Type B pancreatic cell (in vitro differentiated cells): Measurements from ENCODE around the gene NTM. TPM values are rescaled to one million over a fixed set of nuclear protein-coding genes. Genes with fewer than 3 reads are reported as not detected.

Experiments used
- DNase-seq: peaks from one replicate; pipeline ENCODE4 v3.0.0; 2021; ENCODE audit warnings: mixed read lengths; ENCODE audit not compliant: unreplicated experiment; ENCODE audit errors: extremely low spot score
- H3K27ac Mint-ChIP-seq: 2 replicates; pipeline ENCODE4 v1.8.0; 2021; ENCODE audit warnings: mild to moderate bottlenecking, mixed read lengths
- H3K27me3 Mint-ChIP-seq: 2 replicates; pipeline ENCODE4 v1.8.0; 2021; ENCODE audit warnings: mixed read lengths
- H3K36me3 Mint-ChIP-seq: 2 replicates; pipeline ENCODE4 v1.8.0; 2021; ENCODE audit warnings: mixed read lengths
- H3K4me1 Mint-ChIP-seq: one replicate; pipeline ENCODE4 v1.8.0; 2021; ENCODE audit warnings: mixed read lengths; ENCODE audit not compliant: unreplicated experiment
- H3K4me3 Mint-ChIP-seq: 2 replicates; pipeline ENCODE4 v1.8.0; 2021; ENCODE audit warnings: mild to moderate bottlenecking, mixed read lengths
- H3K9me3 Mint-ChIP-seq: 2 replicates; pipeline ENCODE4 v1.8.0; 2021; ENCODE audit warnings: mixed read lengths
- CTCF ChIP-seq: fragments of 200-600 bp; sonication (generic); conservative IDR thresholded peaks from 2 replicates; pipeline ENCODE4 v1.5.0; 2021; ENCODE audit warnings: antibody characterized with exemption, mild to moderate bottlenecking
- total RNA-seq: library from RNA; stranded (reverse); gene quantifications from 2 replicates; pipeline ENCODE4 v1.2.1, GENCODE V29; 2021; ENCODE audit warnings: low replicate concordance

Gene NTM
- total RNA-seq, 1 donor from 2014 or later: 19.2 TPM

GRCh38 chr11:132208477-132209055 is 838.2 kb downstream of the NTM start:
- no peaks in the 10 kb centered on the region for H3K4me1 Mint-ChIP-seq
- no peak overlapping the region for H3K27ac Mint-ChIP-seq
- H3K4me3 Mint-ChIP-seq: no peak overlapping the region
- TF ChIP-seq CTCF: no peak
- H3K27me3 Mint-ChIP-seq: peaks cover 16% of the 10 kb centered on the region
- DNase-seq: no peak
- H3K9me3 Mint-ChIP-seq: no peaks in the 10 kb centered on the region
- no peaks in the 10 kb centered on the region for H3K36me3 Mint-ChIP-seq

- no peaks in the 10 kb centered on the region for H3K36me3 Mint-ChIP-seq
- no peak overlapping the region for H3K4me3 Mint-ChIP-seq
- no peaks in the 10 kb centered on the region for H3K4me1 Mint-ChIP-seq
Measured at GRCh38 chr11:132211479-132211878, 841.1 kb downstream of the NTM start.

GRCh38 chr11:132217856-132218255 is 847.4 kb downstream of the NTM start:
- H3K4me3 Mint-ChIP-seq: no peak overlapping the region
- no peaks in the 10 kb centered on the region for H3K36me3 Mint-ChIP-seq
- DNase-seq: no peak
- H3K9me3 Mint-ChIP-seq: no peaks in the 10 kb centered on the region
- peaks cover 28% of the 10 kb centered on the region for H3K27me3 Mint-ChIP-seq
- peaks cover 7% of the 10 kb centered on the region for H3K4me1 Mint-ChIP-seq
- no peak overlapping the region for H3K27ac Mint-ChIP-seq
- TF ChIP-seq CTCF: no peak

More at GRCh38 chr11:132211479-132211878, 841.1 kb downstream of the NTM start:
- DNase-seq: no peak
- no peak overlapping the region for H3K27ac Mint-ChIP-seq
- H3K9me3 Mint-ChIP-seq: no peaks in the 10 kb centered on the region
- peaks cover 18% of the 10 kb centered on the region for H3K27me3 Mint-ChIP-seq
- no peak for TF ChIP-seq CTCF

- Mint-ChIP-seq H3K27me3 (peaks cover 27% of the 10 kb centered on the region), H3K4me1 (peaks cover 7% of the 10 kb centered on the region), H3K4me3 (no peak overlapping the region), H3K27ac (no peak overlapping the region), H3K36me3 (no peaks in the 10 kb centered on the region), H3K9me3 (no peaks in the 10 kb centered on the region)
- no peak for TF ChIP-seq CTCF
- no peak for DNase-seq
Measured at GRCh38 chr11:132220474-132220873, 850.1 kb downstream of the NTM start.

GRCh38 chr11:132222345-132222744 is 851.9 kb downstream of the NTM start:
- Mint-ChIP-seq H3K27ac (no peak overlapping the region), H3K27me3 (peaks cover 29% of the 10 kb centered on the region), H3K36me3 (no peaks in the 10 kb centered on the region), H3K4me3 (no peak overlapping the region), H3K4me1 (peaks cover 7% of the 10 kb centered on the region), H3K9me3 (no peaks in the 10 kb centered on the region)
- DNase-seq: no peak
- no peak for TF ChIP-seq CTCF

- TF ChIP-seq CTCF: no peak
- H3K27ac Mint-ChIP-seq: no peak overlapping the region
- H3K4me3 Mint-ChIP-seq: no peak overlapping the region
- H3K4me1 Mint-ChIP-seq: no peaks in the 10 kb centered on the region
- no peaks in the 10 kb centered on the region for H3K36me3 Mint-ChIP-seq
- no peak for DNase-seq
- peaks cover 15% of the 10 kb centered on the region for H3K27me3 Mint-ChIP-seq
- H3K9me3 Mint-ChIP-seq: no peaks in the 10 kb centered on the region
Measured at GRCh38 chr11:132226522-132226921, 856.1 kb downstream of the NTM start.
